Activated naive CD8-positive, alpha-beta T cell treated with anti-CD3 and anti-CD28 coated beads, Interleukin-2, amount 50 U/mL, for 16 hours (primary cell): ENCODE data around the gene GPATCH8.

Source experiments
- DNase-seq: peaks from one replicate; pipeline ENCODE4 v3.0.0-alpha.2; 2020; ENCODE audit warnings: low read depth, low spot score

GPATCH8 gene

DNA sequence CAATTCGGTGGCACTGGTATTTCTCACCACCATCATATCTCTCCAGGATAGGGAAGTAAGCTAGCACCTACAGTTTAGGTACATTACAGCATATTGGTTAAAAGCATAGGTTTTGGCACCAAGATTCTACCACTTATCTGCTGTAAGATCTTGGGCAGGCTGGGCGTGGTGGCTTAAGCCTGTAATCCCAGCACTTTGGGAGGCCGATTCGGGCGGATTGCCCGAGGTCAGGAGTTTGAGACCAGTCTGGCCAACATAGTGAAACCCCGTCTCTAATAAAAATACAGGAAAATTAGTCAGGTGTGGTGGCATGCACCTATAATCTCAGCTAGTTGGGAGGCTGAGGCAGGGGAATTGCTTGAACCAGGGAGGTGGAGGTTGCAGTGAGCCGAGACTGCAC lies 51.4 kb downstream of the GPATCH8 start:
- DNase-seq, result no peak

DNA sequence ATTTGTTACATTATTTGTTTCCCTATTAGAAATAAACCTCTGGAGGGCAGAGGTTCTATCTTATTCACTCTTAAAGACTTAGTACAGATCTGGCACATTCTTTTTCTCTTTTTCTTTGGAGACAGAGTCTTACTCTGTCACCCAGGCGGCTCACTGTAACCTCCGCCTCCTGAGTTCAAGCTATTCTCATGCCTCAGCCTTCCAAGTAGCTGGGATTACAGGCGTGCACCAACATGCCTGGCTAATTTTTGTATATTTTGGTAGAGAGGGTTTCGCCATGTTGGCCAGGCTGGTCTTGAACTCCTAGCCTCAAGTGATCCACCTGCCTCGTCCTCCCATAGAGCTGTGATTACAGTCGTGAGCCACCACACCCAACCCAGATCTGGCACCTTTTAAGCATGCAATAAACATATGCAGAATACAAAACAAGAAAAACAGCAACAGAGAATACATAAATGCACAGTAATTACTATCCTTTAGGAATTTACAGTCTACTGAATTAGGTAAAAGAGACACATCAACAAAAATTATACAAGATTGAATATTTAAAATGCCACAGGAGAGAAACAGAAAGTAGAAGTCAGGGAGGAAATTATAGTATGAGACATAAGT lies 52.1 kb downstream of the GPATCH8 start:
- DNase-seq, result no peak

DNA sequence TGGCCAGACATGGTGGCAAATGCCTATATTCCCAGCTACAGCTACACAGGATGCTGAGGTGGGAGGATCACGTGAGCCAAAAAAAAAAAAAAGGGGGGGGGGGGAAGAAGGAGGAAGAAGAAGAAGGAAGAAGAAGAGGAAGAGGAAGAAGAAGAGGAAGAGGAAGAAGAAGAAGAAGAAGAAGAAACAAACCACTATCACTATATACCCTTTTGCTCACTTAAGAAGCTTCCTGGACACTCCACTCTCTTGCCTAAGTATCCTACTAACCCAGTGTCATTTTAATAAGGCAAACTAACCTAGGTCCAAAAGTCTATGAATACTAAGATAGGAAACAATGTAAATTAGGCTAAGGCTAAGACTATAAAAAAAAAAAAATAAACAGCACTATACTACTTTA lies 54.8 kb downstream of the GPATCH8 start:
- no peak for DNase-seq

DNA sequence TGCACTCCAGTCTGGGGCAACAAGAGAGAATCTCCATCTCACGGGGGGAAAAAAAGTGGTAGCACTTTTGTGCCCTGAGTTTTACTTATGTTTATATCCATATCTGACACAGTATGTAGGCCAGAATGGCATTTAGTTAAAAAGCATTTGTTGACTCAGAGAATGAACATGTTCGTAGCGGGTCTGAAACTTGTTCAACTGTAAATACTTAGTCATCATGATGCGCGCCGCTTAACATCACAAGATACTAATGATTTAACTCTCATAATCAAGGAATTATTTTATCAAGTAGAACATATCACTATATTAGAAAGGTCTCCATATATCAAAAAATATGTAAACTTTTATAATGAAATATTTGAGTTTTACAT lies 58.5 kb downstream of the GPATCH8 start:
- DNase-seq, result no peak

DNA sequence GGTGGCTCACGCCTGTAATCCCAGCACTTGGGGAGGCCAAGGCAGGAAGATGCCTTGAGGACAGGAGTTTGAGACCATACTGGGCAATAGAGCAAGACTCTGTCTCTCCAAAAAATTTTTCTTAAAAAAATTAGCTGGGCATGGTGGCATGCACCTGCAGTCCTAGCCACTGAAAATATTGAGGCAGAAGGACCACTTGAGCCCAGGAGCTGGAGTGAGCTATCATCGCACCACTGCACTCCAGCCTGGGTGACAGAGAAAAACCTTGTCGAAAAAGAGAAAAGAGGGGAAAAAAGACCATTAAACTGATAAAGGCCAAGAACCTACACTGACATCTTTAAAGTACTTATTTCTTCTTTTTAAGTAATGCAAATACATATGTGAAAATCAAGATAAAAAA lies 60.4 kb downstream of the GPATCH8 start:
- no peak for DNase-seq

DNA sequence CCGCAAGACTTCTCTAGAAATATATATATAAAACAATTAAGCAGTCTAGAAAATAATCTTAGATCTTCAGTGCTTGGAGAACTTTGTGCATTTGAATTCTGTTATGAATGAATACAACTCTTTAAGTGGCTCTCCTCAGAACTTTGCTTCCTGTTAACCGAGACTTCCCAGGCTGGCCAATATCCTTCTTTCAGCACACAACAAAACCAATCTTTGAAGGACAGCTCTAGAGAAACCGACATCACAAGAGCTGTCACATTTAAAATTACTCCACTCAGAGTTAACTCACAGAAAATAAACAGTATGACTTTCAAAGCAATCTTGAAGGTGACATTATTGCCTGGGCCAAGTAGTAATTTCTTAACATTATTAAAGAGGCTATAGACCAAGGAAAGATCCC lies 64.0 kb downstream of the GPATCH8 start:
- DNase-seq, result no peak

DNA sequence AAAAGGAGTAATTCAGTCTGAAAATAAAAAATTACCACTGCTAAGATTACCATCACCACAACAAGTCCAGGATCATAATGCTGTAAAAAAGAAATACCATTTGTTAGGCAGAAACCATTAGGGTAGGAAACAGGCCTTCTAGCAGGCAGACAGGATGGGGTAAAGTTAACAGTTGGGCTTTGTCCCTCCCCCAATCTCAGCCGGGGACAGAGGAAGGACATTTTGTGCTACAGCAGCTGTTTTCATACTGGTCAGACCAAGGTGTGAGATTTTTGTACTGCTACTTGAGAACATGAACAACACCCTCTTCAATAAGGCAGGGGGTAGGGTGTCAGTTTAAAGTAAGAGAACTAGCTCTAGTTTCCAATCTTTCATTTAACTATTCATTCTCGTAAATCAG lies 64.6 kb downstream of the GPATCH8 start:
- DNase-seq, result no peak

DNA sequence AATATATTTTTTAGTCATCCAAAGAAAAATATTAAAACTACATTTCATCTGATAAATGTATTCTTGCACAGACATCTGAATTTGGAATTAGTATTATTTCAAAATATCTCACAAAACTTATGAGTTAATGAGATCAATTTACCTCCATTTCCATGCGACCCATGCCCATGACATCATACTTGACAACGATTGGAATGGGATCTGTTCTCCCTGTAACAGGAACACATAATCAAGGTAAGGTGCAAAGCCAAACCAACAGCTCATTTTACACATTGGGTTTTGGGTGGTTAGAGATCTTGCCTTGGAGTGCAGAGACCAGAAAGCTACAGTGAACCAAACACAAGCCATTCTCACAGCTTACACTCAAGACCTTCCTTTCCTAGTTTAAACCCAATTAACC lies 66.9 kb downstream of the GPATCH8 start:
- DNase-seq, result no peak

DNA sequence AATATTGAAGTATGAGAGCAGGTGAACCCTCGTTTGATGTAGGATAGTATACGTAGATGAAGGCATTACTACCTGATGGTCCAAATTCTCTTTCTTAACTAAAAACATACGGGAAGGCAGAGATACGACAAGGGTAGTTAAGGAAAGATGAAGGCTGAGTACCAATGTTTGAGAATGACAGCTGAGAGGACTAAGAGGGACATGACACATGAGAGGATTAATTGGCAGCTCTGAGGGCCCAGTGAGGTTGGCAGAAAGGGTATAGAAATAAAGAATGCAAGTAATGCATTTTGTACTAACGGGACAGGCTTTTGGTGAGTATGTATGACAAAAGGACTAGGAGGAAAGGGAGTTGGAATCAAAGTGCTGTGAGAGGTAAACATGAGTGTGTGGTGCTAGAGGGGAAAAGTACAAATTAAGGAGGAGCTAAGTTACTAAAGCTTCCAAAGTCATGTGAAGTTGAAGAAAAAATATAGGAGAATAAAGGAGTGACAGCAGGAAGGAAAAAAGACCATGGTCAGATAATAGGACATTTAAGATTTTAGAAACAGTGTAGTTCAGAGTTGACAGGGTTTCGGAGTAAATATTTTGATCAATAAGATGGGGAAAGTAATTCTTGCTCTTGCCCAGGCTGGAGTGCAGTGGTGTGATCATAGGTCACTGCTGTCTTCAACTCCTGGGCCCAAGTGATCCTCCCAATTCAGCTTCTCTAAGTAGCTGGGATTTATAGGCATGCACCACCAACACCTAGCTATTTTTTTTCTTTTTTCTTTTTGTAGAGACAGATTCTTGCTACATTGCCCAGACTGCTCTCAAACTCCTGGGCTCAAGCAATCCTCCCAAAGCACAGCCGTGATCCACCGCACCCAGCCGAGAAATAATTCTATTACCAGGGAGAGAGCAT lies 70.7 kb downstream of the GPATCH8 start:
- DNase-seq, result no peak

DNA sequence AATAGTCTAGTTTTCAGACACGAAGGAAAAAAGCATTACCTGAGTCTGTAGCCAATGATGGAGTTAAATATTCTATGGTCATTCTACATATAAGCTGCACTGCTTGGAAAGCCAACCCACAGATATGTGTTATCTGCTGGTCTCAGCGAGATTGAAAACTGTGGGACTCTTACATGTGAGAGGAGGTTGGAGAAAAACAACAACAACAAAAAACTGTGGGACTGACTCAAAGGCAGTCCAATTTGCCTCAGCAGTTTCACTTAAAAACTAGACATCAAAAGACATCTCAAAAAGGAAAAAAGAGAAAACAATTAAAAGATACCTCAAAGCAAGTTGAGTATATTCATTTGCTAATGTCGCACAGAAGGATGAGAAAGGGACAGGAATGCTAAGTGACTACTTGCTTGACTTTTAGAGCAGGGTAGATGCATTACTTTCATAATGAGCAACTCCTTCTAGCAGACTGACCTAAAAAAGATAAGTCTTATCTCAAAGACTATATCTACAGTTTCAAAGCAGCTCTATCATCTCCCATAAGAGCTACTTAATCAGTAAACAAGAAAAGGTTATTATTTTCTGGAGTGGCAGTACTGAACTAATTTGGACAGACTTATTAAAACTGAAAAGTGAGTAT lies 78.3 kb downstream of the GPATCH8 start:
- DNase-seq, result no peak

DNA sequence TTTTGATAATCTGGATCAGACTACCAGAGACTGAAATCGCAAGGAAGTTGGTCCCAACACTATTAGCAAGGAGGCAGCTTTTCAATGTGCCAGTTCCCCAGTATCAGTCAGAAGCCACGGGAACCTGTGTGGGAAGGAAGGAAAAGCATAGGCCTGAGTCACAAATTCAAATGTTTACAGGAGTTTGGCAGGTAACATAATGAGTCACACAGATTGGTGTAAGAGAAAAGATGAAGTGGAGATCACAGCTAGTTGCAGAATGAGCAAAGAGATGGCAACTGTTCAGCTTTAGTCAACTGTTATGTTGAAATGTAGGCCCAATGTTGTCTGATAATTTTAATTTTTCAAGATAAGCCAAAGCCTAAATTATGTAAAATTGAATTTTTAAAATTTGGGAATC lies 85.7 kb downstream of the GPATCH8 start:
- no peak for DNase-seq

DNA sequence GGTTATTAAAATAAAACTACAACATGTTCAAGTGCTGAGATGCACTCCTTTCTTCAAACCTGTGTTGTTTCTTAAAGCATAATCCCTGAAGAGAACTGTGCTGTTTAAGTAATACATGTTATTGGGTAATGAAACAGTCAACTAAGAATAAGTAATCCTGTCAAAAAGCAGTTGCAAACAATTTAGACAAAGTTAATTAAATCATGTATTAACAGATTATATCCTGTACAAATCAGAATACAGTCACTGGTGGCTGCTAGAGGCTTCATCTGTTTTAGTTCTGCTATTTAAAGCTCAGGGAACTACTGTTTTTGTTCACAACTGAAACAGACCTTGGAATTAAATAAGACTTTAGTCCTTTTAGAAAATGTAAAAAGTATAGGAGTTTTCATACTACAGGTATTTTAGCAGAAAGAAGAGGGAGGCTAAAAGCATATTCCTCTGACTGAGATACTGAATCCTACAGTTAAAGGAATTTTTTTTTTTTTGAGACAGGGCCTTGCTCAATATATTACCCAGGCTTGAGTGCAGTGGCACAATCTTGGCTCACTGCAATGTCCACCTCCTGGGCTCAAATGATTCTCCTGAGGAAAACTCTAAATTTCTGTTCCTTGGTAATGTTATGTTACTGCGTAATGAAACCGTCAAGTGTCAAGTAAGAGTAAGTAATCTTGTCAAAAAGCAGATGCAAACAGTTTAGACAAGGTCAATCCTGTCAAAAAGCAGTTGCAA lies 86.5 kb downstream of the GPATCH8 start:
- no peak for DNase-seq

DNA sequence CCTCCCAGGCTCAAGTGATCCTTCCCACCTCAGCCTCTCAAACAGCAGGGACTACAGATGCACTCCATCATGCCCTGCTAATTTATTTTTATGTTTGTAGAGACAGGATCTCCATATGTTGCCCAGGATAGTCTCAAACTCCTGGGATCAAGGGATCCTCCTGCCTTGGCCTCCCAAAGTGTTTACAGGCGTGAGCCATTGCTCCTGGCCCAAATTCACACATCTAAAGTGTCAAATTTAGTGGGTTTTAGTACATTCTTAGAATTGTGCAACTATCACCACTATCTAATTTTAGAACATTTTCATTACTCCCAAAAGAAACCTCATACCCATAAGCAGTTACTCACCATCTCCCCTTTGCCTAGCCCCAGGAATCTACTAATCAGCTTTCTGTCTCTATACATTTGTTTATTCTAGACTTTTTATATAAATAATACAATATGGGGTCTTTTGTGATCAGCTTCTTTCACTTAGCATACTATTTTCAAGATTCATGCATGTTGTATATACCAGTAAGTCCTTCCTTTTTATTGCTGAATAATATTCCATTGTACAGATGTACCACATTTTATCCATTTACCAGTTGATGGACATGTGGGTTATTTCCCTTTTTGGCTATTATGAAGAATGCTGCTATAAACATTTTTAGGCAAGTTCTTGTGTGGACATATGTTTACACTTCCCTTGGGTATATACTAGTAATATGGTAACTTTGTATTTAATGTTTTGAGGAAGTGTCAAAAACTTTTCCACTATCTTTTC lies 88.6 kb downstream of the GPATCH8 start:
- DNase-seq, result no peak

DNA sequence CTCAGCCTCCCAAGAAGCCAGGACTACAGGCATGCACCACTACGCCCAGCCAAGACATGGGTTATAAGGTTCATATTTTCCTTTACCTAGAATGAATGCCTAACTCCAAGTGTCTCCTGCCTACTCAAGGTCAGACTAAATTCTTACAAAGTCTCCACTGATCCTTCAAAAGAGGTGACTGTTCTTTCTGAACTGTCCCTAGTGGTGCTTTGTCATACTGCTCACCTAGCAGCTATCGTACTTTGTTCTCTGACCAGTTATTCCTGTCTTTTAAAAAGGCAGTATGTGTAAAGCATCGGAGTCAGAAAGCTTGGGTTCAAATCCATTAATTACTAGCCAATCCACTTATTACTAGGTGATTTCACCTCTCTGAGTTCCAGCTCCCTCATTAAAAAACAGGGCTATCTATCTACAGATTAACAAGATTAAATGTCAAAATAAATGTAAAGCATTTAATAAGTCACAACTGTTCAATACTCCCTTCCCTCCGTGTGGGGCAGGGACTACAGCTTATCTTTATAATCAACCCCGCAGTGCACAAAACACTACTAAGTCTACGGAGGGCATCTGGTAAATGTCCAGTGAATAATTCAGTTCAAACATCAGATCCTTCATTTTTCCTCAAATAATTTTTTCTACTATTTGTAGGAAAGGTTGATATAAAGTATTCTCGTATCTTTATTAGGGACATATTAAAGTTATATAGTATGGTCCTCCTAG lies 93.7 kb downstream of the GPATCH8 start:
- DNase-seq, result no peak

DNA sequence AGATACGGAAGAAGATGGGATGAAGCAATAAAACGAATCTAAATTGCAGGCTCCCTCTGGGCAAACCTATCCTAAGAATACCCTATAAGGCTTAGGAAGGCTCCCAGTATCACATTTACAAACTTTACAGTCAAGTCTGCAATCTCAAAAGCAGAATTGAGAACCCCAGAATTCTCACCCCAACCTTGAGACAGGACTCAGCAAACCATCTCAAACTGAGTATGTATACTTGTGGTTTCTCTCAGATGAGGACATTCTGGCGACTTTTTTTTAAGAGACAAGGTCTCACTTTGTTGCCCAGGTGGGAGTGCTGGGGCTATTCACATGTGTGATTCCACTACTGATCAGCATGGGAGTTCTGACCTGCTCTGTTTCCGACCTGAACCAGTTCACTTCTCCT lies 94.4 kb downstream of the GPATCH8 start:
- DNase-seq, result no peak

DNA sequence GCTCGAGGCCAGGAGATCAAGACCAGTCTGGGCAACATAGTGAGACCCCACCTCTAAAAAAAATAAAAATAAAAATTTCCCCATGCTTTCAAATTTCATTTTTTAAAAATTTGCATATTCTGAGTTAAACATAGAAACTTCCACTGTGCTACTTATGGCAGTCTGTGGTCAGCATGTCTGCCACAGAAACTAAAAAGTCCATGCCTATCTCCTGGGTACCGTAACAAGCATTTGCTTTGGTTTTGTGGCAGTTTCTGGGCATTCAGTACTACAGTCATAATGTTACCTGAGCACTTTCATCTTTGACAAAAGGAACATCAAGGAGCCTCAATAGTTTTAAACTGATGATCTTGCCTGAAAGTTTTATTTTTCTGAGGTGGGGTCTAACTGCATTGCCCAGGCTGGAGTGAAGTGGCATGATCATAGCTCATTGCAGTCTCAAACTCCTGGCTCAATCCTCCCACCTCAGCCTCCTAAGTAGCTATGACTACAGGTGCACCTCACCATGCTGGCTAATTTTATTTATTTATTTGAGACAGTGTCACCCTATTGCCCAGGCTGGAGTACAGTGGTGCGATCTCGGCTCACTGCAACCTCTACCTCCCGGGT lies 100.5 kb downstream of the GPATCH8 start:
- DNase-seq, result no peak

DNA sequence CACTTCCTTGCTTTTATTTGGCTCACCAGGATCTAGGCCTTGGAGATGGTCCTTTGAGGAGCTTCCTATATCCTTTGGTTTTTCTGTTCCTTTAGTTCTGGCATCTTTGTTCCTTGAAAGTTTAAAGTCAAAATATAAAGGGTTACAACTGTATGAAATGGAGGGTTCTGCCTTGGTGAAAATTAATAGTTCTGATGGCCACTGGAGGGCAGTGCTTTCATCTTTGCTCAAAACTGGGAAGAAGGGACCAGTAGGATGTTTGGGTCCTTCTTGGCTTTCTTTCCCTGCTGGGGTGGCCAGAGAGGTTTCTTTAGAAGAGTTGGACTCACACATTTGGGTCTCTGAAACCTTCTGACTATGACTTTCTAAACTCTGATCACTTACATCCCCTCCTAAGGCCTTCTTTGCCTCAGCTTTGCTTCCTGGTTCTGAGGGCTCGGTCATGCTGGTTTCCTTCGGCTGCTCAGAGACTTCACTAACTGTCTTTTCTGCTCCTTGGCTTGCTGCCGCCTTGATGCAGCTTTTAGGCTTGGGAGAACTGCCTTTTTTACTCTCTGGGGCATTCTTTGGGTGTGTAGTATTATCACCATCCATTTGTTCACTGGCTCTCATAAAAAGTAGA lies 102.9 kb downstream of the GPATCH8 start:
- no peak for DNase-seq

DNA sequence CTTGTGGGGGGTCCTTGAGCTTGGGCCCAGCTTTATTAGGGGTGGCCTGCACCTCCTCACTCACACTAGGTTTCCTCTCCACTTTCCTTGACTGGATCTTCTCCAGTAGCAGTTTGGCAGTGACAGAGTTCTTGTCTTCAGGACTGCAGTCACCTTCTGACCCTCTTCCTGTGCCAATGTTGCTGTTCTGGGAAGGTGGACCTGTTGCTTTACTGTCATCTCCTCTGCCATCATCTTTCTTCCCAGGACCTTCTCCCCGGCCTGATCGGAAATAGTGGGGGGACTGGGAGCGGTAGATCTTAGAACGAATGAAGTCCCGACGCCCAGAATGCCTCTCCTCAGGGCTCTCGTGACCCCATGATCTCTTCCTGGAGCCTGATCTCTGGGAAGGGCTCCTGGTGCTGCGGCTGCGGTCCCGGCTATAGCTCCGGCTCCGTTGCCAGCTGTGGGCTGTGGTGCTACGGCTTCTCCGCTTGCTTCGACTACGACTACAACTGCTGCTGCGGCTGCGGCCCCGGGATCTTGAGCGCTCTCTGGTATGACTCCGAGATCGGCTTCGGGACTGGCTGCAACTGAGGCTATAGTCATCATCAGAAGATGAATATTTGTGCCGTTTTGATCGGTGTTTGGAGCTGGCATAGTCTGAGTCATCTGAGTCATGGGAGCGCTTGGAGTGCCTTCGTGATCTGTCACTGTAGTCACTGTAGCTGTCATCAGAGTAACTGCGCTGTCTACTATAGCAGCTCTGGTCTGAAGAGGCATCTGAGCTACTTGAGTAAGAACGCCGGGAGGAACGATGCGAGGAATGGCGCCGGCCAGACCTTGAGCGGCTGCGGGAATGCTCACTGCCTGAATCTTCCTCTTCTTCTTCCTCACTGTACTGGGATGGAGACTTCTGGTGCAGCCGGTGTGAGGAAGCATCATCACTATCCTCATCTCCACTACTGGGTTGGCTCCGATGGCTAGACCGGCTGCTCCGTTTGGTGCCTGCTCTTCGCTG lies 104.2 kb downstream of the GPATCH8 start:
- no peak for DNase-seq
